Liver (tissue), 9 donors: Measurements from ENCODE around the gene POLD2. TPM values are rescaled to one million over a fixed set of nuclear protein-coding genes. Genes with fewer than 3 reads are reported as not detected.

Experiments
- DNase-seq: peaks from one replicate; pipeline ENCODE4 v3.0.0-alpha.2; 2017; ENCODE audit warnings: low spot score
- H3K27ac ChIP-seq, 2 donors: one replicate each; pipeline ENCODE4 v1.7.0; 2013; ENCODE audit warnings: inconsistent platforms in 2 of 2, low read length in 2 of 2, control low read depth in 1 of 2, low read depth in 1 of 2, mild to moderate bottlenecking in 1 of 2
- H3K27me3 ChIP-seq, 4 donors: one replicate each; pipeline versions ENCODE4 v1.6.1 to v1.7.0; 2013; ENCODE audit warnings: low read length in 3 of 4, inconsistent platforms in 1 of 4, mild to moderate bottlenecking in 1 of 4, moderate library complexity in 1 of 4; ENCODE audit not compliant: control insufficient read depth in 4 of 4, insufficient read depth in 4 of 4
- H3K36me3 ChIP-seq, 4 donors: one replicate each; pipeline versions ENCODE4 v1.6.1 to v1.7.0; 2013; ENCODE audit warnings: low read length in 3 of 4, mild to moderate bottlenecking in 3 of 4, low read depth in 1 of 4, moderate library complexity in 1 of 4; ENCODE audit not compliant: control insufficient read depth in 4 of 4, insufficient read depth in 3 of 4
- H3K4me1 ChIP-seq, 4 donors: one replicate each; pipeline versions ENCODE4 v1.6.1 to v1.7.0; 2013; ENCODE audit warnings: low read length in 3 of 4, mild to moderate bottlenecking in 3 of 4, moderate library complexity in 1 of 4; ENCODE audit not compliant: control insufficient read depth in 4 of 4, insufficient read depth in 4 of 4
- H3K4me3 ChIP-seq, 3 donors: one replicate each; pipeline versions ENCODE4 v1.6.1 to v1.7.0; 2013; ENCODE audit warnings: low read length in 3 of 3, control low read depth in 1 of 3, low read depth in 1 of 3, mild to moderate bottlenecking in 1 of 3
- H3K9ac ChIP-seq, 2 donors: one replicate each; pipeline ENCODE4 v1.7.0; 2013; ENCODE audit warnings: low read length in 2 of 2, mild to moderate bottlenecking in 2 of 2, moderate library complexity in 2 of 2, control low read depth in 1 of 2, low read depth in 1 of 2
- H3K9me3 ChIP-seq, 4 donors: one replicate each; pipeline versions ENCODE4 v1.6.1 to v1.7.0; 2013; ENCODE audit warnings: low read length in 3 of 4; ENCODE audit not compliant: control insufficient read depth in 4 of 4
- ATF3 ChIP-seq: IDR thresholded peaks from 2 replicates; pipeline ENCODE4 v1.6.1; 2016; ENCODE audit warnings: antibody characterized with exemption
- CTCF ChIP-seq: fragments of 150-350 bp; IDR thresholded peaks from 2 replicates; pipeline ENCODE4 v1.5.1; 2017; ENCODE audit warnings: improper control_type of control experiment, low read depth, low read length; ENCODE audit not compliant: missing input control
- EGR1 ChIP-seq, 2 donors: IDR thresholded peaks; 2 replicates each; pipeline ENCODE4 v1.6.1; 2016 to 2018; ENCODE audit warnings: antibody characterized with exemption in 2 of 2, low read depth in 2 of 2
- FOXA1 ChIP-seq: IDR thresholded peaks from 2 replicates; pipeline ENCODE4 v1.6.1; 2016; ENCODE audit warnings: antibody characterized with exemption
- FOXA2 ChIP-seq: IDR thresholded peaks from 2 replicates; pipeline ENCODE4 v1.6.1; 2016; ENCODE audit warnings: antibody characterized with exemption
- GABPA ChIP-seq, 2 donors: IDR thresholded peaks in 1 of 2; conservative IDR thresholded peaks in 1 of 2; 2 replicates each; pipeline ENCODE4 v1.6.1; 2016; ENCODE audit warnings: antibody characterized with exemption in 2 of 2, mild to moderate bottlenecking in 1 of 2, moderate library complexity in 1 of 2
- HNF4A ChIP-seq, 2 donors: conservative IDR thresholded peaks; 2 replicates each; pipeline ENCODE4 v1.6.1; 2016; ENCODE audit warnings: antibody characterized with exemption in 2 of 2, mild to moderate bottlenecking in 2 of 2
- JUND ChIP-seq, 2 donors: IDR thresholded peaks; 2 replicates each; pipeline ENCODE4 v1.6.1; 2016; ENCODE audit warnings: antibody characterized with exemption in 2 of 2
- MAX ChIP-seq: IDR thresholded peaks from 2 replicates; pipeline ENCODE4 v1.6.1; 2016; ENCODE audit warnings: antibody characterized with exemption
- NR2F2 ChIP-seq: IDR thresholded peaks from 2 replicates; pipeline ENCODE4 v1.6.1; 2016; ENCODE audit warnings: antibody characterized with exemption
- RAD21 ChIP-seq, 2 donors: IDR thresholded peaks; 2 replicates each; pipeline ENCODE4 v1.6.1; 2016; ENCODE audit warnings: antibody characterized with exemption in 2 of 2, mild to moderate bottlenecking in 2 of 2
- REST ChIP-seq: IDR thresholded peaks from 2 replicates; pipeline ENCODE4 v1.6.1; 2016; ENCODE audit warnings: antibody characterized with exemption, mild to moderate bottlenecking
- RXRA ChIP-seq, 2 donors: IDR thresholded peaks; 2 replicates each; pipeline ENCODE4 v1.6.1; 2017 to 2018; ENCODE audit warnings: antibody characterized with exemption in 2 of 2, mild to moderate bottlenecking in 1 of 2
- SP1 ChIP-seq: IDR thresholded peaks from 2 replicates; pipeline ENCODE4 v1.6.1; 2018; ENCODE audit warnings: antibody characterized with exemption, mild to moderate bottlenecking
- ZBTB33 ChIP-seq: IDR thresholded peaks from 2 replicates; pipeline ENCODE4 v1.6.1; 2016; ENCODE audit warnings: antibody characterized with exemption
- WGBS: extraction: QIAGEN DNeasy Blood & Tissue Kit; methylation state at CpG from one replicate; pipeline ENCODE4 v1.1.7; 2013; 5-methylcytosine and 5-hydroxymethylcytosine counted together
- polyA plus RNA-seq, 2 donors: library from polyadenylated mRNA; stranded (reverse) in 1 of 2; unstranded in 1 of 2; fragments of 200-250 nt in 1 of 2; fragments of >200 nt in 1 of 2; fragmentation: Nextera tagmentation in 1 of 2; extraction: Ambion mirVana in 1 of 2; gene quantifications; one replicate each; pipeline versions ENCODE4 v1.2.1 to v1.2.3, GENCODE V29; 2013 to 2015
- total RNA-seq, 2 donors: library from RNA; depleted of rRNA; stranded (reverse); fragments of >200 nt; gene quantifications; one replicate each; pipeline ENCODE4 v1.2.3, GENCODE V29; 2014
- donor health status: healthy.
- donor health status: healthy.
- donor health status: healthy.
- donor health status: healthy.
- donor health status: healthy.

POLD2 gene
- total and polyA plus RNA-seq, 4 donors, result 53.9 to 101 (median 85.3) TPM

- no peaks in the 10 kb centered on the region for H3K9me3 ChIP-seq
- DNase-seq, result no peak
- H3K4me1 ChIP-seq, result peaks cover 13 to 53% (median 46%) of the 10 kb centered on the region in 4 donors
- no peaks in the 10 kb centered on the region for H3K27me3 ChIP-seq
- H3K27ac ChIP-seq, result no peak overlapping the region
- WGBS, result 89% methylated on average over 3 of the region's 3 CpGs
- H3K9ac ChIP-seq, result no peak overlapping the region
- H3K4me3 ChIP-seq, result no peak overlapping the region
- TF ChIP-seq FOXA1 (no peak), ZBTB33 (no peak), MAX (no peak), CTCF (no peak), HNF4A (conservative IDR thresholded peaks at IDR 0.05) (no peak), GABPA (IDR thresholded peaks at IDR 0.05 in 1 of 2, conservative IDR thresholded peaks at IDR 0.05 in 1 of 2) (no peak), RAD21 (IDR thresholded peaks at IDR 0.05) (no peak), JUND (IDR thresholded peaks at IDR 0.05) (no peak), ATF3 (no peak)
- peaks cover 0 to 21% (median 4%) of the 10 kb centered on the region in 4 donors for H3K36me3 ChIP-seq
Measured at GRCh38 chr7:44154703-44155102, 31.4 kb upstream of the POLD2 start.

- Histone ChIP-seq H3K4me3 (no peak overlapping the region), H3K27ac (no peak overlapping the region), H3K9me3 (no peaks in the 10 kb centered on the region), H3K9ac (no peak overlapping the region), H3K36me3 (peaks cover 0 to 24% (median 4%) of the 10 kb centered on the region in 4 donors), H3K4me1 (peaks cover 8 to 45% (median 38%) of the 10 kb centered on the region in 4 donors), H3K27me3 (no peaks in the 10 kb centered on the region)
- DNase-seq, result no peak
- TF ChIP-seq ZBTB33 (no peak), HNF4A (conservative IDR thresholded peaks at IDR 0.05) (no peak), NR2F2 (no peak), RXRA (IDR thresholded peaks at IDR 0.05) (no peak), FOXA1 (no peak), JUND (IDR thresholded peaks at IDR 0.05) (no peak), MAX (no peak), SP1 (no peak), CTCF (no peak), EGR1 (IDR thresholded peaks at IDR 0.05; ENCODE audit: low read depth in 2 of 2) (no peak), ATF3 (no peak), FOXA2 (no peak), RAD21 (IDR thresholded peaks at IDR 0.05) (no peak), GABPA (IDR thresholded peaks at IDR 0.05 in 1 of 2, conservative IDR thresholded peaks at IDR 0.05 in 1 of 2) (no peak), REST (no peak)
- 92% methylated on average over 5 of the region's 5 CpGs for WGBS
Measured at GRCh38 chr7:44153948-44154335, 30.6 kb upstream of the POLD2 start.
